HepG2 (cell line): ENCODE results near the gene CNPY4. TPM values are rescaled to one million over a fixed set of nuclear protein-coding genes. Genes with fewer than 3 reads are reported as not detected.

Source experiments
- CCAR2 ChIP-seq: fragments of 200-400 bp; formaldehyde crosslinking; optimal IDR thresholded peaks from 2 replicates; pipeline ENCODE3; 2018; ENCODE audit warnings: low read depth, mild to moderate bottlenecking, low read length, moderate library complexity
- E2F5 ChIP-seq: sonication (generic); formaldehyde crosslinking; conservative IDR thresholded peaks from 2 replicates; pipeline ENCODE4 v1.4.0; 2020; ENCODE audit warnings: missing genetic modification reagents
- FOXK2 ChIP-seq: fragments of 450-650 bp; IDR thresholded peaks from 2 replicates; pipeline ENCODE4 v1.6.1; 2016
- HOMEZ ChIP-seq: IDR thresholded peaks from 2 replicates; pipeline ENCODE4 v1.6.1; 2016; ENCODE audit warnings: low read depth
- MXD1 ChIP-seq: sonication (generic); formaldehyde crosslinking; IDR thresholded peaks from 2 replicates; pipeline ENCODE4 v1.4.0; 2020; ENCODE audit warnings: mild to moderate bottlenecking, missing genetic modification reagents
- NFE2L2 ChIP-seq: fragments of 150-350 bp; IDR thresholded peaks from 2 replicates; pipeline ENCODE4 v1.6.1; 2014; ENCODE audit warnings: low read length
- PHB2 ChIP-seq: fragments of 450-650 bp; IDR thresholded peaks from 2 replicates; pipeline ENCODE4 v1.6.1; 2018; ENCODE audit not compliant: partially characterized antibody
- SIX1 ChIP-seq: sonication (generic); formaldehyde crosslinking; IDR thresholded peaks from 2 replicates; pipeline ENCODE4 v1.4.0; 2020; ENCODE audit warnings: missing genetic modification reagents, borderline replicate concordance
- SRSF1 ChIP-seq: fragments of 200-400 bp; formaldehyde crosslinking; optimal IDR thresholded peaks from 2 replicates; pipeline ENCODE3; 2017; ENCODE audit warnings: mild to moderate bottlenecking, low read depth, low read length, moderate library complexity
- THYN1 ChIP-seq: sonication (generic); formaldehyde crosslinking; IDR thresholded peaks from 2 replicates; pipeline ENCODE4 v1.8.1; 2023; ENCODE audit warnings: low read depth, mild to moderate bottlenecking, moderate library complexity, missing genetic modification reagents, borderline replicate concordance
- TMF1 ChIP-seq: sonication (generic); formaldehyde crosslinking; IDR thresholded peaks from 2 replicates; pipeline ENCODE4 v1.8.1; 2022; ENCODE audit warnings: low read depth, missing genetic modification reagents
- XRCC5 ChIP-seq: fragments of 200-400 bp; formaldehyde crosslinking; optimal IDR thresholded peaks from 2 replicates; pipeline ENCODE3; 2017; ENCODE audit warnings: mild to moderate bottlenecking, low read length
- ZBTB37 ChIP-seq: sonication (generic); formaldehyde crosslinking; IDR thresholded peaks from 2 replicates; pipeline ENCODE4 v1.4.0; 2020; ENCODE audit warnings: mild to moderate bottlenecking, missing genetic modification reagents
- ZNF18 ChIP-seq: sonication (generic); formaldehyde crosslinking; IDR thresholded peaks from 2 replicates; pipeline ENCODE4 v1.8.0; 2022; ENCODE audit warnings: mild to moderate bottlenecking, missing genetic modification reagents; ENCODE audit not compliant: insufficient replicate concordance
- ZNF414 ChIP-seq: sonication (generic); formaldehyde crosslinking; IDR thresholded peaks from 2 replicates; pipeline ENCODE4 v1.5.0; 2020; ENCODE audit warnings: missing genetic modification reagents
- ZNF766 ChIP-seq: sonication (generic); formaldehyde crosslinking; IDR thresholded peaks from 2 replicates; pipeline ENCODE4 v1.5.0; 2020; ENCODE audit warnings: missing genetic modification reagents, borderline replicate concordance
- ZNF775 ChIP-seq: sonication (generic); formaldehyde crosslinking; IDR thresholded peaks from 2 replicates; pipeline ENCODE4 v1.4.0; 2020; ENCODE audit warnings: missing genetic modification reagents, mild to moderate bottlenecking, moderate library complexity, borderline replicate concordance
- ZNF782 ChIP-seq: sonication (generic); formaldehyde crosslinking; IDR thresholded peaks from 2 replicates; pipeline ENCODE4 v1.4.0; 2020; ENCODE audit warnings: missing genetic modification reagents, mild to moderate bottlenecking, borderline replicate concordance
- ZNF839 ChIP-seq: sonication (generic); formaldehyde crosslinking; IDR thresholded peaks from 2 replicates; pipeline ENCODE4 v1.4.0; 2020; ENCODE audit warnings: missing genetic modification reagents, mild to moderate bottlenecking, borderline replicate concordance
- ZSCAN25 ChIP-seq: sonication (generic); formaldehyde crosslinking; IDR thresholded peaks from 2 replicates; pipeline ENCODE4 v1.8.0; 2022; ENCODE audit warnings: mild to moderate bottlenecking, missing genetic modification reagents
- polyA plus RNA-seq, 8 experiments: library from polyadenylated mRNA; depleted of rRNA in 3 of 8; stranded (reverse) in 7 of 8; unstranded in 1 of 8; fragments of >200 nt; fragmentation: Illumina TruSeq in 4 of 8; extraction: Trizol in 4 of 8; gene quantifications; 2 replicates each; pipeline versions ENCODE4 v1.2.1 to v1.2.3, GENCODE V29; 2011 to 2016; ENCODE audit warnings: low read depth in 4 of 8, missing spikeins in 1 of 8, mixed read lengths in 1 of 8; ENCODE audit not compliant: insufficient read depth in 1 of 8
- total RNA-seq, 5 experiments: library from RNA; depleted of rRNA; stranded (reverse); fragments of >200 nt; fragmentation: Illumina TruSeq; extraction: Trizol; gene quantifications; 2 replicates each; pipeline ENCODE4 v1.2.3, GENCODE V29; 2016; ENCODE audit warnings: low read depth in 1 of 5

CNPY4 gene
- total and polyA plus RNA-seq, 2 of the 13 experiments (the other 11 are each of a cell fraction or from before 2014, with no cell fraction given): 6.2 to 12.7 TPM

GRCh38 chr7:100148559-100149328, 29.3 kb downstream of the CNPY4 start, which contains the start of gene LAMTOR4 (continued):
- TF ChIP-seq SRSF1: peak; percentile 78
- TF ChIP-seq ZNF414 (CRISPR knock-in tag): no peak; the same call in 1 of the 2 replicates
- peak; percentile 85 for TF ChIP-seq XRCC5
- TF ChIP-seq TMF1 (CRISPR knock-in tag): no peak
- TF ChIP-seq ZNF18 (CRISPR knock-in tag): peak; percentile 92
- TF ChIP-seq CCAR2: no peak
- peak; percentile 89 for TF ChIP-seq ZNF839 (CRISPR knock-in tag)
- TF ChIP-seq THYN1 (CRISPR knock-in tag): no peak
- TF ChIP-seq SIX1 (CRISPR knock-in tag): no peak
- TF ChIP-seq HOMEZ (CRISPR knock-in tag): 0 out of 2 replicates have a peak, but pooled peaks have one; percentile 24
- TF ChIP-seq E2F5 (CRISPR knock-in tag): 0 out of 2 replicates have a peak, but pooled peaks have one; percentile 12
- 0 out of 2 replicates have a peak, but pooled peaks have one; percentile 2 for TF ChIP-seq ZNF782 (CRISPR knock-in tag)
- no peak for TF ChIP-seq FOXK2
- TF ChIP-seq PHB2: no peak
- no peak for TF ChIP-seq NFE2L2
- TF ChIP-seq ZNF766 (CRISPR knock-in tag): no peak
- no peak for TF ChIP-seq ZNF775 (CRISPR knock-in tag)
- TF ChIP-seq MXD1 (CRISPR knock-in tag): no peak
- no peak for TF ChIP-seq ZBTB37 (CRISPR knock-in tag)
- peak; percentile 58; the same call in 1 of the 2 replicates for TF ChIP-seq ZSCAN25
